ENCODE measurements around the gene NMNAT3. TPM values are rescaled to one million over a fixed set of nuclear protein-coding genes. Genes with fewer than 3 reads are reported as not detected.

NMNAT3 gene
- total and polyA plus RNA-seq, 5 donors from 2014 or later = 1.5 to 5.7 (median 2.8) TPM

GRCh38 chr3:139633511-139633910, 44.3 kb downstream of the NMNAT3 start:
- no peak overlapping the region for H3K27ac Mint-ChIP-seq
- H3K4me1 Mint-ChIP-seq = peaks cover 0 to 3% (median 0%) of the 10 kb centered on the region in 4 donors
- no peak overlapping the region for H3K4me3 ChIP-seq (ENCODE audit: low read depth, low read length)
- no peak for ATAC-seq (ENCODE audit: low read depth in 2 of 2)
- no peak for DNase-seq
- no peaks in the 10 kb centered on the region for H3K9me3 ChIP-seq (ENCODE audit: control insufficient read depth in 2 of 2, low read length in 2 of 2)
- H3K27ac ChIP-seq (ENCODE audit: insufficient read depth, low read length, poor library complexity, severe bottlenecking) = no peak overlapping the region
- no peaks in the 10 kb centered on the region for H3K27me3 Mint-ChIP-seq
- H3K9me3 Mint-ChIP-seq = peaks cover 0 to 2% (median 0%) of the 10 kb centered on the region in 7 donors
- peaks cover 3% of the 10 kb centered on the region for H3K4me1 ChIP-seq (ENCODE audit: control insufficient read depth, insufficient read depth, low read length, poor library complexity, severe bottlenecking)
- H3K36me3 Mint-ChIP-seq = no peaks in the 10 kb centered on the region
- no peak overlapping the region for H3K4me3 Mint-ChIP-seq
- H3K27me3 ChIP-seq (ENCODE audit: control insufficient read depth, insufficient read depth, low read length) = no peaks in the 10 kb centered on the region
- H3K36me3 ChIP-seq (ENCODE audit: control insufficient read depth, insufficient read depth, low read length) = no peaks in the 10 kb centered on the region

GRCh38 chr3:139630542-139630941, 47.2 kb downstream of the NMNAT3 start:
- H3K27me3 Mint-ChIP-seq = no peaks in the 10 kb centered on the region
- H3K4me3 Mint-ChIP-seq = no peak overlapping the region
- no peak overlapping the region for H3K4me3 ChIP-seq (ENCODE audit: low read depth, low read length)
- H3K36me3 Mint-ChIP-seq = no peaks in the 10 kb centered on the region
- H3K4me1 Mint-ChIP-seq = peaks cover 0 to 4% (median 0%) of the 10 kb centered on the region in 4 donors
- H3K27me3 ChIP-seq (ENCODE audit: control insufficient read depth, insufficient read depth, low read length) = no peaks in the 10 kb centered on the region
- peaks cover 4% of the 10 kb centered on the region for H3K4me1 ChIP-seq (ENCODE audit: control insufficient read depth, insufficient read depth, low read length, poor library complexity, severe bottlenecking)
- H3K27ac Mint-ChIP-seq = no peak overlapping the region
- ATAC-seq (ENCODE audit: low read depth in 2 of 2) (no peak), DNase-seq (no peak)
- peaks cover 0 to 2% (median 0%) of the 10 kb centered on the region in 7 donors for H3K9me3 Mint-ChIP-seq
- no peaks in the 10 kb centered on the region for H3K36me3 ChIP-seq (ENCODE audit: control insufficient read depth, insufficient read depth, low read length)
- H3K9me3 ChIP-seq (ENCODE audit: control insufficient read depth in 2 of 2, low read length in 2 of 2) = no peaks in the 10 kb centered on the region
- H3K27ac ChIP-seq (ENCODE audit: insufficient read depth, low read length, poor library complexity, severe bottlenecking) = no peak overlapping the region

DNA sequence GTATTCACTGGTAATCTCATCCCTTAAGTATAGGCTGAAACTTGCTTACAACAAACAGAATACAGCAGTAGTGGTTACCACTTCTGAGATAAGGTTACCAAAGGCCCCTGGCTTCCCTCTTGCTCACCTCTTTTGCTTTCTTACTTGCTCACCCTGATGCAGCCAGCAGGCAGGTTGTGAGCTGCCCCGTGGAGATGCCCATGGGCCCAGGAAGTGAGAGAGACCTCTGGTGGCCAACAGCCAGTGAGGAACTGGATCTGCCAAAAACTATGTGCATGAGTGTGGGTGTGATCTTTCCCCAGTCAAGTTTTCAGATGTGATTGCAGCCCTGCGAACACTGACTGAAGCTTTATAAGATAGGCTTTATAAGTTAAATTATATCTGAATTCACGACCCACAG, 48.7 kb downstream of the NMNAT3 start:
- Mint-ChIP-seq H3K36me3 (no peaks in the 10 kb centered on the region), H3K4me3 (no peak overlapping the region), H3K27ac (no peak overlapping the region), H3K27me3 (no peaks in the 10 kb centered on the region), H3K9me3 (peaks cover 0 to 3% (median 0%) of the 10 kb centered on the region in 7 donors), H3K4me1 (peaks cover 0 to 4% (median 0%) of the 10 kb centered on the region in 4 donors)
- Histone ChIP-seq H3K9me3 (ENCODE audit: control insufficient read depth in 2 of 2, low read length in 2 of 2) (no peaks in the 10 kb centered on the region), H3K4me3 (ENCODE audit: low read depth, low read length) (no peak overlapping the region), H3K36me3 (ENCODE audit: control insufficient read depth, insufficient read depth, low read length) (no peaks in the 10 kb centered on the region), H3K27ac (ENCODE audit: insufficient read depth, low read length, poor library complexity, severe bottlenecking) (no peak overlapping the region), H3K27me3 (ENCODE audit: control insufficient read depth, insufficient read depth, low read length) (no peaks in the 10 kb centered on the region), H3K4me1 (ENCODE audit: control insufficient read depth, insufficient read depth, low read length, poor library complexity, severe bottlenecking) (peaks cover 4% of the 10 kb centered on the region)
- ATAC-seq (ENCODE audit: low read depth in 2 of 2) = peak; percentile 34 to 42
- DNase-seq = peak in 1 of 3 donors; percentile 64

DNA sequence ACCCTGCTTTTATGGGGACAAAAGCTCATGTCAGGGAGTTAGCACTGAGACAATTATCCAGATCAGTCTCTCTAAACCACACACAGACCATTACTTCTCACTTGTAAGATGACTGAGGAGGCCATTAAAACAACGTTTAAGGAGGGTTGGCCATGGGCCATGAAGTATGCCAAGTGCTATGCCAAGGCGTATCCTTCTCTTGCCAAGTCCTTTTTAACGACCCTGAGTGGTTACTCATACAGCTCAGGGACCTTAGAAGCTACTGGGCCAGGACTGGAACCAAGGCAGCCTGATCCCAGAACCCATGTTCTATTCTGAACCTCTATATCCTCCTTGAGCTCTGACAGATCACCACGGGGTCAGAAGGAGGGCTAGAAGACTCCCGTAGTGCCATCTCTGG, 50.0 kb downstream of the NMNAT3 start:
- no peak for DNase-seq
- Histone ChIP-seq H3K9me3 (ENCODE audit: control insufficient read depth in 2 of 2, low read length in 2 of 2) (no peaks in the 10 kb centered on the region), H3K4me1 (ENCODE audit: control insufficient read depth, insufficient read depth, low read length, poor library complexity, severe bottlenecking) (peaks cover 4% of the 10 kb centered on the region), H3K27ac (ENCODE audit: insufficient read depth, low read length, poor library complexity, severe bottlenecking) (no peak overlapping the region), H3K36me3 (ENCODE audit: control insufficient read depth, insufficient read depth, low read length) (no peaks in the 10 kb centered on the region), H3K4me3 (ENCODE audit: low read depth, low read length) (no peak overlapping the region), H3K27me3 (ENCODE audit: control insufficient read depth, insufficient read depth, low read length) (no peaks in the 10 kb centered on the region)
- no peak for ATAC-seq (ENCODE audit: low read depth in 2 of 2)
- Mint-ChIP-seq H3K27me3 (peaks cover 5% of the 10 kb centered on the region), H3K4me1 (peaks cover 0 to 4% (median 0%) of the 10 kb centered on the region in 4 donors), H3K9me3 (peaks cover 0 to 2% (median 0%) of the 10 kb centered on the region in 7 donors), H3K36me3 (no peaks in the 10 kb centered on the region), H3K27ac (no peak overlapping the region), H3K4me3 (no peak overlapping the region)

DNA sequence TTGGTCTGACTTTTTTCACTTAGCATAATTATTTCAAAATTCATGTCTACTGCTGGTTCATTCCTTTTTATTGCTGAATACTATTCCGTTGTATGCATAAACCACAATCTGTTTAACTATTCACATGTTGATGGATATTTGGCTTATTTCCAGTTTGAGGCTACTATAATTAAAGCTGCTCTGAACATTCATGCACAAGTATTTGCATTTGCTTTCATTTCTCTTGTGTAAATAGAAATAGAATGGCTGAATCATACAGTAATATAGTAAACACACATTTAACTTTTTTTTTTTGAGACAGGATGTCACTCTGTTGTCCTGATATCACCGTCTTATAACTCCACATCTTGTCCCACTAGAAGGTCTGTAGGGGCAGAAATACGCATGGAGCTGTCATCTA, 57.3 kb downstream of the NMNAT3 start:
- H3K4me3 ChIP-seq (ENCODE audit: low read depth, low read length) = no peak overlapping the region
- Mint-ChIP-seq H3K27me3 (peaks cover 5% of the 10 kb centered on the region), H3K4me1 (no peaks in the 10 kb centered on the region), H3K27ac (no peak overlapping the region), H3K4me3 (no peak overlapping the region), H3K36me3 (no peaks in the 10 kb centered on the region), H3K9me3 (peaks cover 0 to 3% (median 1%) of the 10 kb centered on the region in 7 donors)
- H3K4me1 ChIP-seq (ENCODE audit: control insufficient read depth, insufficient read depth, low read length, poor library complexity, severe bottlenecking) = no peaks in the 10 kb centered on the region
- no peak for ATAC-seq (ENCODE audit: low read depth in 2 of 2)
- no peaks in the 10 kb centered on the region for H3K27me3 ChIP-seq (ENCODE audit: control insufficient read depth, insufficient read depth, low read length)
- H3K36me3 ChIP-seq (ENCODE audit: control insufficient read depth, insufficient read depth, low read length) = no peaks in the 10 kb centered on the region
- no peak overlapping the region for H3K27ac ChIP-seq (ENCODE audit: insufficient read depth, low read length, poor library complexity, severe bottlenecking)
- no peak for DNase-seq
- H3K9me3 ChIP-seq (ENCODE audit: control insufficient read depth in 2 of 2, low read length in 2 of 2) = no peaks in the 10 kb centered on the region

GRCh38 chr3:139619484-139619883, 58.3 kb downstream of the NMNAT3 start:
- Histone ChIP-seq H3K27me3 (ENCODE audit: control insufficient read depth, insufficient read depth, low read length) (no peaks in the 10 kb centered on the region), H3K27ac (ENCODE audit: insufficient read depth, low read length, poor library complexity, severe bottlenecking) (no peak overlapping the region), H3K9me3 (ENCODE audit: control insufficient read depth in 2 of 2, low read length in 2 of 2) (no peaks in the 10 kb centered on the region), H3K36me3 (ENCODE audit: control insufficient read depth, insufficient read depth, low read length) (no peaks in the 10 kb centered on the region), H3K4me1 (ENCODE audit: control insufficient read depth, insufficient read depth, low read length, poor library complexity, severe bottlenecking) (no peaks in the 10 kb centered on the region), H3K4me3 (ENCODE audit: low read depth, low read length) (no peak overlapping the region)
- H3K4me3 Mint-ChIP-seq = no peak overlapping the region
- H3K27me3 Mint-ChIP-seq = peaks cover 5% of the 10 kb centered on the region
- peaks cover 0 to 3% (median 0%) of the 10 kb centered on the region in 7 donors for H3K9me3 Mint-ChIP-seq
- no peaks in the 10 kb centered on the region for H3K4me1 Mint-ChIP-seq
- no peak for ATAC-seq (ENCODE audit: low read depth in 2 of 2)
- no peaks in the 10 kb centered on the region for H3K36me3 Mint-ChIP-seq
- H3K27ac Mint-ChIP-seq = no peak overlapping the region
- no peak for DNase-seq

DNA sequence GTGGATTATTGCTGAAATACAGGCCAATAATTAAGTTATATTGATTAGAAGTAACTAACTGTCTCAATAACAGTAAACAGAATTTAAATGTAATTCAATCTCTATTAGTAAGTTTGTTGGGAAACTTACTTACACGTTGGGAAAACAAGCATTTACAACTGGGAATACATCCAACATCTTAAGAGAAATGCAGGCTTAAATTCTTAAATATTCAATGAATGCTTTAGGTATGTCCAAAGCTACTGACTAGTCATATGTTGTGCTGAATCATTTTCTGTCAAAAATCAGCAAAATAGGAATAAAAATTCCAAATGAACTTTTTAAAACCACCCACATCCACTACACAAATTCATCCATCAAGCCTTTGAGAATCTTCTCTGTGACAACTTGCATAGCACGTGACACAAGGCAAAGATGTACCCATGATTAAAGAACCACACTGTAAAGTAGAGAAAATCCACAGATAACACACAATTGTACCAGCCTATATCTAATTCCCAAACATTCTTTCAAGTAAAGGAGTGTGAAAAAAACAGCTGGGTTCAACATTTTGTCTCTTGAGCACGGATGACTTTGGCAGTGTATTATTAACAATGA, 60.0 kb downstream of the NMNAT3 start:
- Mint-ChIP-seq H3K4me3 (no peak overlapping the region), H3K27ac (no peak overlapping the region), H3K36me3 (no peaks in the 10 kb centered on the region), H3K9me3 (peaks cover 0 to 3% (median 0%) of the 10 kb centered on the region in 7 donors), H3K27me3 (no peaks in the 10 kb centered on the region), H3K4me1 (no peaks in the 10 kb centered on the region)
- Histone ChIP-seq H3K27me3 (ENCODE audit: control insufficient read depth, insufficient read depth, low read length) (no peaks in the 10 kb centered on the region), H3K4me1 (ENCODE audit: control insufficient read depth, insufficient read depth, low read length, poor library complexity, severe bottlenecking) (no peaks in the 10 kb centered on the region), H3K36me3 (ENCODE audit: control insufficient read depth, insufficient read depth, low read length) (no peaks in the 10 kb centered on the region), H3K9me3 (ENCODE audit: control insufficient read depth in 2 of 2, low read length in 2 of 2) (no peaks in the 10 kb centered on the region), H3K4me3 (ENCODE audit: low read depth, low read length) (no peak overlapping the region), H3K27ac (ENCODE audit: insufficient read depth, low read length, poor library complexity, severe bottlenecking) (no peak overlapping the region)
- ATAC-seq (ENCODE audit: low read depth in 2 of 2) = no peak
- no peak for DNase-seq

DNA sequence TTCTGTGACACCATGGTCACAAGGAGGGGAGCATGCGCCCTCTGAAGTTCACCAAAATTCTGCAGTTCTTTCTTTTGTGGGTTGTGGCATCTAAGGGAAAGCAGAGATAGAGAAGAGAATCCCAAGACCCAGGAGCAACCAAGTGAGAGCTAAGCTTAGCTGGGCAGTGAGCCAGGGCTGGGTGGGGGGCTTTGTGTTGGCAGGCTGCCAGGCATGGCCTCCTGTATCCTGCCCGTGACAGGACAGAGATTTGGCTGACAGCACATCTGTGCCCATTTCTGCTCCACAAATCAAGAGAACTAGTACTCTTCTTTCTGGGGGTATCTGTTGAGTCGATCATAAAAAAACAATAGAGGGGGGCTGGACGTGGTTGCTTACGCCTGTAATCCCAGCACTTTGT, 66.2 kb downstream of the NMNAT3 start:
- no peak for DNase-seq
- ATAC-seq (ENCODE audit: low read depth in 2 of 2) = no peak
- no peak overlapping the region for H3K27ac ChIP-seq (ENCODE audit: insufficient read depth, low read length, poor library complexity, severe bottlenecking)
- H3K4me1 Mint-ChIP-seq = no peaks in the 10 kb centered on the region
- no peaks in the 10 kb centered on the region for H3K9me3 ChIP-seq (ENCODE audit: control insufficient read depth in 2 of 2, low read length in 2 of 2)
- H3K27ac Mint-ChIP-seq = no peak overlapping the region
- no peaks in the 10 kb centered on the region for H3K27me3 ChIP-seq (ENCODE audit: control insufficient read depth, insufficient read depth, low read length)
- H3K36me3 Mint-ChIP-seq = no peaks in the 10 kb centered on the region
- peaks cover 0 to 2% (median 0%) of the 10 kb centered on the region in 7 donors for H3K9me3 Mint-ChIP-seq
- H3K4me1 ChIP-seq (ENCODE audit: control insufficient read depth, insufficient read depth, low read length, poor library complexity, severe bottlenecking) = no peaks in the 10 kb centered on the region
- H3K4me3 Mint-ChIP-seq = no peak overlapping the region
- no peak overlapping the region for H3K4me3 ChIP-seq (ENCODE audit: low read depth, low read length)
- H3K36me3 ChIP-seq (ENCODE audit: control insufficient read depth, insufficient read depth, low read length) = no peaks in the 10 kb centered on the region
- H3K27me3 Mint-ChIP-seq = no peaks in the 10 kb centered on the region

All from CD4-positive, CD25-positive, alpha-beta regulatory T cell (primary cell).